ENCODE results near the gene PAQR5. TPM values are rescaled to one million over a fixed set of nuclear protein-coding genes. Genes with fewer than 3 reads are reported as not detected.
A peak's percentile ranks its signal among the peaks of the same experiment; 100 is the strongest.
"Not testable (repeated sequence)": the region's sequence is repeated elsewhere in the genome, so short reads cannot be mapped to it uniquely, and the experiment has no call there.

Gene PAQR5
- total and polyA plus RNA-seq, 2 donors = 1.7 to 2.6 TPM

- Histone ChIP-seq H3K27ac (ENCODE audit: low read depth) (no peak overlapping the region), H3K36me3 (ENCODE audit: insufficient read depth) (no peaks in the 10 kb centered on the region), H3K4me1 (ENCODE audit: insufficient read depth) (no peaks in the 10 kb centered on the region), H3K4me3 (ENCODE audit: low read depth, low read length) (no peak overlapping the region)
- no peak for DNase-seq (ENCODE audit: extremely low spot score)
- 74% methylated on average over 1 of the region's 1 CpG for WGBS
These were observed 135.1 kb downstream of the PAQR5 start for GRCh38 chr15:69433831-69434230.

GRCh38 chr15:69434238-69434637 is 135.5 kb downstream of the PAQR5 start:
- Histone ChIP-seq H3K27ac (ENCODE audit: low read depth) (no peak overlapping the region), H3K4me1 (ENCODE audit: insufficient read depth) (no peaks in the 10 kb centered on the region), H3K36me3 (ENCODE audit: insufficient read depth) (no peaks in the 10 kb centered on the region), H3K4me3 (ENCODE audit: low read depth, low read length) (no peak overlapping the region)
- 82% methylated on average over 5 of the region's 5 CpGs for whole genome bisulfite sequencing
- no peak for DNase-seq (ENCODE audit: extremely low spot score)

- Histone ChIP-seq H3K27ac (ENCODE audit: low read depth) (no peak overlapping the region), H3K36me3 (ENCODE audit: insufficient read depth) (no peaks in the 10 kb centered on the region), H3K4me3 (ENCODE audit: low read depth, low read length) (no peak overlapping the region), H3K4me1 (ENCODE audit: insufficient read depth) (no peaks in the 10 kb centered on the region)
- no peak for DNase-seq (ENCODE audit: extremely low spot score)
- WGBS = 91% methylated on average over 18 of the region's 18 CpGs
These were observed 136.0 kb downstream of the PAQR5 start for GRCh38 chr15:69434679-69435078.

DNA sequence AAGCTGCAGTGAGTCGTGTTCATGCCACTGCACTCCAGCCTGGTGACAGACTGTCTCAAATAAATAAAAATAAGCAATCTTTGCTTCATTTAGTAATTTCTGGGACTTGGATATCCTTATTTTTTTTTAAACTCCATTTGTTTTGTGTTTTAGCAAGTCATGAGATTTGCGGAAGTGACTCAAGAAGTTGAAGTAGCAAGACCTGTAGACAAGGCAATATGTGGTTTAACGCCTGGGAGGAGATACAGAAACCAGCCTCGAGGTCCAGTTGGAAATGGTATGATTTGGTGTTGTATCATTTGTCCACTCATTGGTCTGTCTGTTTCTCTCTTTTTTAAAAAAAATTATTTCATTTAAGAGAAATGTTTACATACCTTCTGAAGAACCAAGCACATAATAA is 137.3 kb downstream of the PAQR5 start:
- Histone ChIP-seq H3K4me1 (ENCODE audit: insufficient read depth) (no peaks in the 10 kb centered on the region), H3K27ac (ENCODE audit: low read depth) (no peak overlapping the region), H3K4me3 (ENCODE audit: low read depth, low read length) (no peak overlapping the region), H3K36me3 (ENCODE audit: insufficient read depth) (no peaks in the 10 kb centered on the region)
- no peak for DNase-seq (ENCODE audit: extremely low spot score)
- WGBS = 94% methylated on average over 4 of the region's 4 CpGs

DNA sequence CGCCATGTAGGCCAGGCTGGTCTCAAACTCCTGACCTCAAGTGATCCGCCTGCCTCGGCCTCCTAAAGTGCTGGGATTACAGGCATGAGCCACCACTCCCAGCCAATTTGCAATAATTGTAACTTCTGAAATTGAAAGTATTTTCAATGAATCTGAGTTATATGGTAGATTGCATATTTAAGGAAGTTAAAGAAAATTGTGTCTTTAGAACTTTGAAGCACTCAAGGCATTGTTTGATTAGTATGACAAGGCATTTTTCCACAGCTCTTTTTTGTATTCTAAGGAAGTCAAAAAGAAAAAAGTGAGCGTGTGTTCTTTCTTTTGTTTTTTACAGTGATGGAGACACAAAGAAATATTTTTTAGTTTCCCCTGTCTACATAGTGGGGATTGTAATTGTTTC is 138.2 kb downstream of the PAQR5 start:
- Histone ChIP-seq H3K27ac (ENCODE audit: low read depth) (no peak overlapping the region), H3K4me3 (ENCODE audit: low read depth, low read length) (no peak overlapping the region), H3K4me1 (ENCODE audit: insufficient read depth) (no peaks in the 10 kb centered on the region), H3K36me3 (ENCODE audit: insufficient read depth) (no peaks in the 10 kb centered on the region)
- DNase-seq (ENCODE audit: extremely low spot score) = no peak
- 95% methylated on average over 4 of the region's 4 CpGs for WGBS

DNA sequence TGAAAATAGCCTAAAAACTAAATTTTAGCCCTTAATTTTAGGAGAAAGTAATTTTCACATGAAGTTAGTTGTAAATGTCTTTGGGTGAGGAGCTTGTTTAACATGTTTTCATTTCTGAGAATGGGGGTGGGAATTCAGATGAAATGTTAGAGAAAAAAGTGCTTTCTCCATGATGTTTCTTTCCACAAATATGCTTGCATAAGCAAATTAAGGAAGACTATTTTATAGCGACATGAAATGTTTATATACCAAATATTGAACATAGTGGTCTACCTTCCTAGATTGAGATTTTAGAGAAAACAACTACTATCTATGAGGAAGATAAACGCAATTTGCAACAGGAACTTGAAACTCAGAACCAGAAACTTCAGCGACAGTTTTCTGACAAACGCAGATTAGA is 140.9 kb downstream of the PAQR5 start:
- Histone ChIP-seq H3K27ac (ENCODE audit: low read depth) (no peak overlapping the region), H3K4me3 (ENCODE audit: low read depth, low read length) (no peak overlapping the region), H3K36me3 (ENCODE audit: insufficient read depth) (no peaks in the 10 kb centered on the region), H3K4me1 (ENCODE audit: insufficient read depth) (no peaks in the 10 kb centered on the region)
- DNase-seq (ENCODE audit: extremely low spot score) = no peak
- 87% methylated on average over 4 of the region's 4 CpGs for WGBS

GRCh38 chr15:69443032-69443611 is 144.4 kb downstream of the PAQR5 start:
- WGBS = 86% methylated on average over 5 of the region's 5 CpGs
- Histone ChIP-seq H3K4me1 (ENCODE audit: insufficient read depth) (no peaks in the 10 kb centered on the region), H3K36me3 (ENCODE audit: insufficient read depth) (no peaks in the 10 kb centered on the region), H3K4me3 (ENCODE audit: low read depth, low read length) (no peak overlapping the region), H3K27ac (ENCODE audit: low read depth) (no peak overlapping the region)
- no peak for DNase-seq (ENCODE audit: extremely low spot score)

- H3K4me3 ChIP-seq (ENCODE audit: low read depth, low read length) = no peak overlapping the region
- H3K4me1 ChIP-seq (ENCODE audit: insufficient read depth) = no peaks in the 10 kb centered on the region
- no peaks in the 10 kb centered on the region for H3K36me3 ChIP-seq (ENCODE audit: insufficient read depth)
- H3K27ac ChIP-seq (ENCODE audit: low read depth) = no peak overlapping the region
- no peak for DNase-seq (ENCODE audit: extremely low spot score)
- WGBS = 96% methylated on average over 7 of the region's 7 CpGs
These were observed 146.0 kb downstream of the PAQR5 start for GRCh38 chr15:69444686-69445085.

DNA sequence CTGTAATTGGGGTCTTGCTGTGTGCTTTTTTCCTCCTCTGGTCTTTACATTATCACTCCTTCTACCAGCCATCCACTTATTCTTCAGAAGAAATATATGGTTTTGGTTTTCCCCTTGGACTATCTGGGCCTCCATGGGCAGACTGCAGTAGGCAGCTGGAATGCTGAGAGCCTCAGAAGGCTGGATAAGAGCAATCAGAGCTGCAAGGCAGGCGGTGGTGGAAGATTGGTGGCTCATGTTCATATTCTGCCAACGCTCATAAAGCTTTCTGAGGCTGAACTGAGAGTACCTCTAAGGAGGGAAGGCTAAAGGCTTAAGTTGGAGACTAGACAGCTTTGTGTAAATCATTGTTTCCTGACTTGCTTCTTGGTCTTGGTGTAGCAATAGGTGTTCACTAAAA is 148.2 kb downstream of the PAQR5 start:
- no peak for DNase-seq (ENCODE audit: extremely low spot score)
- H3K4me3 ChIP-seq (ENCODE audit: low read depth, low read length) = no peak overlapping the region
- WGBS = 81% methylated on average over 2 of the region's 2 CpGs
- no peaks in the 10 kb centered on the region for H3K36me3 ChIP-seq (ENCODE audit: insufficient read depth)
- H3K4me1 ChIP-seq (ENCODE audit: insufficient read depth) = no peaks in the 10 kb centered on the region
- no peak overlapping the region for H3K27ac ChIP-seq (ENCODE audit: low read depth)

- H3K27ac ChIP-seq (ENCODE audit: low read depth); H3K4me3 ChIP-seq (ENCODE audit: low read depth, low read length); DNase-seq (ENCODE audit: extremely low spot score); H3K4me1 ChIP-seq (ENCODE audit: insufficient read depth); H3K36me3 ChIP-seq (ENCODE audit: insufficient read depth): not testable (repeated sequence)
- 96% methylated on average over 4 of the region's 4 CpGs for WGBS
These were observed 151.5 kb downstream of the PAQR5 start for GRCh38 chr15:69450221-69450620.

DNA sequence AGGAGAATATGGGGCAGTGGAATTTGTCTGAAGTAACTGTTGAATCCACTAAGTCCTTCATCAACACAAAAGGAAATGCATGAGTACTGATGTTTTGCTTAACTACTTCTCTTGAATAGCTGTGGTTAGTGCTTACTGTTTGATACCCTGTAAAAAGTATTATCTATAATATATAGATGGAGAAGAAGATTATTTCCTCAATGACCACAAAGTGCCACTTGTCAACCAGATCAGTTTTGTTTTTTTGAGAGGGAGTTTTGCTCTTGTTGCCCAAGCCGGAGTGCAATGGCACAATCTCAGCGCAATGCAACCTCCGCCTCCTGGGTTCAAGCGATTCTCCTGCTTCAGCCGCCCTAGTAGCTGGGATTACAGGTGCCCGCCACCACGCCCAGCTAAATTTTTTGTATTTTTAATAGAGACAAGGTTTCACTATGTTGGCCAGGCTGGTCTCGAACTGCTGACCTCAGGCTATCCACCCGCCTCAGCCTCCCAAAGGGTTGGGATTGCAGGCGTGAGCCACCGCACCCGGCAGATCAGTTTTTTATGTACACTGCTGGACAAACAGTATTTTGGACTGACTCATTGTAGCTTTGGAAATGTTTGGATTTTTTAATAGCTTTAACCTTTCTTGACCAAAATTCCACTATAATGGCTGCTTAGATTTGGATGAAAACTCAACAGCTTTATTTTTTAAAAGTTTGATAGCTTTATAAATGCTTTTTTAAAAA is 152.4 kb downstream of the PAQR5 start:
- Histone ChIP-seq H3K4me3 (ENCODE audit: low read depth, low read length) (no peak overlapping the region), H3K27ac (ENCODE audit: low read depth) (no peak overlapping the region), H3K36me3 (ENCODE audit: insufficient read depth) (peaks cover 3% of the 10 kb centered on the region), H3K4me1 (ENCODE audit: insufficient read depth) (peaks cover 2% of the 10 kb centered on the region)
- 78% methylated on average over 12 of the region's 12 CpGs for WGBS
- no peak for DNase-seq (ENCODE audit: extremely low spot score)

- 6% methylated on average over 32 of the region's 32 CpGs for WGBS
- peak overlapping the region; percentile 24 for H3K4me3 ChIP-seq (ENCODE audit: low read depth, low read length)
- DNase-seq (ENCODE audit: extremely low spot score) = no peak
These were observed 153.4 kb downstream of the PAQR5 start for GRCh38 chr15:69451951-69452691.

DNA sequence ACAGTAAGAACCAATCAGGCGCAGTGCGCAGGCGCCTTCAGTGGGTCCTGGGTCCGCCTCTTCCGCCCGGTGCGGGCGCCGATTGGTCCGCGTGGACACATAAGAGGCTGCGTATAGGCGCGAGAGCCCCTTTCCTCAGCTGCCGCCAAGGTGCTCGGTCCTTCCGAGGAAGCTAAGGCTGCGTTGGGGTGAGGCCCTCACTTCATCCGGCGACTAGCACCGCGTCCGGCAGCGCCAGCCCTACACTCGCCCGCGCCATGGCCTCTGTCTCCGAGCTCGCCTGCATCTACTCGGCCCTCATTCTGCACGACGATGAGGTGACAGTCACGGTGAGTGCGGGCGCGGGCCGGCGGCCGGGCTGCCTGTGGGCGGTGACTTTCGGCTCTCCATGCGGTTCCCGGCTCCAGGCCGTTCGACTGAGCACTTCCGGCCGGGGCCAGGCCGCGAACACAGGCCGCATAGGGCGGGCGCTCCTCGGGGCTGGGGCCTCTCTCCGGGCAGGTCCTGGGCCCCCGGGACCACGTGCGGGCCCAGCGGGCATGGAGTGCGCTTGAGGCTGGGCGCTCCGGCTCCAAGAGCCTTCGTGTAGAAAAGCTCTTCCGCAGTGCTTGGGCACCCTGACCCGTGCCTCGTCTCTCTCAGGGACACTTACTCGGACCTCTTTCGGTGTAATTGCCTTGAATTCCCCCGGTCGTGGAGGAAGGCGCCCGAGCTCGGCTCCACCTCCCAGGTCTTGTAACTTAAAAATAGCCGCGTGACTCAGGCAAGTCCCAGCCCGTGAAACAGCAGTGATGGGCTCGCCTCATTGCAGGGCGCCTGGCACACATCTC is 154.2 kb downstream of the PAQR5 start, which contains the start of gene RPLP1:
Gene RPLP1 (plus strand): TSS at position 127 of the 830 bp plus-strand sequence. CDS start 131 bp downstream, at position 258.
- peak within 1 kb of the TSS; percentile 77 for H3K27ac ChIP-seq (ENCODE audit: low read depth)
- peaks cover 2% of the 10 kb centered on the region for H3K4me1 ChIP-seq (ENCODE audit: insufficient read depth)
- peak within 1 kb of the TSS; percentile 53 for H3K4me3 ChIP-seq (ENCODE audit: low read depth, low read length)
- under 1% methylated on average over 77 of the region's 77 CpGs for whole genome bisulfite sequencing
- H3K36me3 ChIP-seq (ENCODE audit: insufficient read depth) = peaks cover 3% of the 10 kb centered on the region
- peak; percentile 91 for DNase-seq (ENCODE audit: extremely low spot score)

More at GRCh38 chr15:69451951-69452691, 153.4 kb downstream of the PAQR5 start:
- Histone ChIP-seq H3K4me1 (ENCODE audit: insufficient read depth) (peaks cover 2% of the 10 kb centered on the region), H3K27ac (ENCODE audit: low read depth) (peak overlapping the region; percentile 77), H3K36me3 (ENCODE audit: insufficient read depth) (peaks cover 3% of the 10 kb centered on the region)
